Right lobe of liver (tissue), 6 donors: ENCODE measurements around the gene TNIP2. TPM values are rescaled to one million over a fixed set of nuclear protein-coding genes. Genes with fewer than 3 reads are reported as not detected.
"Not testable (repeated sequence)": the region's sequence is repeated elsewhere in the genome, so short reads cannot be mapped to it uniquely, and the experiment has no call there.

Experiments used
- ATAC-seq, 4 donors: fragments of 200-7000 bp; cut with Tn5 transposase; one replicate each; pipeline ENCODE4 v1.9.1; 2020; ENCODE audit warnings: mild to moderate bottlenecking in 4 of 4, moderate library complexity in 4 of 4
- DNase-seq, 3 donors: peaks; one replicate each; pipeline ENCODE4 v3.0.0-alpha.2; 2020
- H3K27ac ChIP-seq, 3 donors: fragments of 200-600 bp; one replicate each; pipeline ENCODE4 v1.8.0; 2022
- H3K27me3 ChIP-seq, 2 donors: fragments of 200-600 bp; one replicate each; pipeline ENCODE4 v1.8.0; 2022
- H3K36me3 ChIP-seq, 4 donors: fragments of 200-600 bp; sonication (generic) in 1 of 4; one replicate each; pipeline versions ENCODE4 v1.5.1 to v1.8.0; 2017 to 2022; ENCODE audit warnings: control low read depth in 1 of 4
- H3K4me1 ChIP-seq, 4 donors: fragments of 200-600 bp; sonication (generic) in 1 of 4; one replicate each; pipeline versions ENCODE4 v1.5.1 to v1.8.0; 2017 to 2022; ENCODE audit warnings: control low read depth in 1 of 4
- H3K4me3 ChIP-seq, 3 donors: fragments of 200-600 bp; one replicate each; pipeline ENCODE4 v1.8.0; 2022
- H3K9me3 ChIP-seq, 4 donors: fragments of 200-600 bp; sonication (generic) in 1 of 4; one replicate each; pipeline versions ENCODE4 v1.5.1 to v1.8.0; 2017 to 2022; ENCODE audit warnings: control low read depth in 1 of 4
- POLR2A ChIP-seq: fragments of 450-650 bp; IDR thresholded peaks from one replicate; pipeline ENCODE4 v1.6.1; 2017; ENCODE audit warnings: antibody characterized with exemption, mild to moderate bottlenecking
- WGBS: methylation state at CpG from one replicate; pipeline ENCODE4 v1.1.6; 2018; ENCODE audit warnings: low coverage, low lambda C conversion rate; ENCODE audit not compliant: insufficient coverage; ENCODE audit errors: missing lambda C conversion rate; 5-methylcytosine and 5-hydroxymethylcytosine counted together
- intact Hi-C, 2 donors: fragments of 100-400 bp; cut with DNase I; formaldehyde crosslinking; loops; one replicate each; pipeline versions ENCODE4 v1.11.2 to v1.14.1; 2022
- total RNA-seq, 6 experiments: library from RNA; depleted of rRNA in 2 of 6; stranded (reverse); fragments of >200 nt in 2 of 6; fragmentation: NEBNext Ultra II Directional in 3 of 6; extraction: Animal tissue kit (Norgen Biotek cat#: 25700) in 3 of 6; gene quantifications; one replicate each; pipeline versions ENCODE4 v1.1.0 to v1.2.4, GENCODE V29; 2016 to 2023
- TF ChIP-seq, protein P1 (sequence below), 4 donors: fragments of 200-600 bp in 3 of 4; fragments of 450-650 bp in 1 of 4; IDR thresholded peaks; one replicate each; pipeline versions ENCODE4 v1.5.1 to v1.8.0; 2016 to 2022; ENCODE audit warnings: antibody characterized with exemption in 4 of 4, mild to moderate bottlenecking in 2 of 4
- donor health status: DM: no; HTN: yes; CAD: no.
- donor health status: DM: no; HTN: no; CAD: no.
- donor health status: DM: no; HTN: no; CAD: no.
- donor health status: DM: no; HTN: yes; CAD: no.
- donor health status: DM: no; HTN: yes; CAD: no.

TNIP2 gene
- total RNA-seq, 6 experiments from 2014 or later = 9.7 to 40.6 (median 18.8) TPM

DNA sequence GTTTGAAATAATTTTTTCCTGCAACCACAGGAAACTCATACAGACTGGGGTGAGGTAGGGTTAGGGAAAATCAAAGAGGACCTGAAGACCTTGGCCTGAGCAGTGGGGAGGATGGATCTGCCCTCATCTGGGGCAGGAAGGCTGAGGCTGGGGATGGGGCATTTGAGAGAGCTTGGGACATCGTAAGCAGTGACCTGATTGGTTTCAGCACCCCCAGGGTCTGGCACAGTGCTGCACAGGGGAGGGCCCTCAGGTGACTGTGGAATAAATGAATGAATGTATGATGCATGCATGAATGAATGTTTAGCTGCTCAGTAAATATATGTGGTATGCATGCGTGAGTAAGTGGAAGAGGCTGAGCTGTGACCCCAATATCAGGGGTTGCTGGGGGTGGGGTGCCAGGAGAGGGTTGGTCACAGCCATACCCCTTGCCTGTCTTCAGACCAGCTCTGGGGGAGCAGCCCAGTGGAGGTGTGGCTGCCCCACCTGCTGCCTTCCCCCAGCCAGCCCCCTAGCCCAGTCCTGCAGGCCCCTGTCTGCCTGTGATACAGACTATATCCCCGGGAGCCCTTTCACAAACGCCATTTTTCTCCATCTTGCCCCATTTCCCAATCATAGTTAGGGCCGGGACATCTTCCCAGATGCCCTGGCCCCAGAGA is 11.0 kb upstream of the TNIP2 start:
- Histone ChIP-seq H3K9me3 (no peaks in the 10 kb centered on the region), H3K27me3 (no peaks in the 10 kb centered on the region), H3K4me3 (no peak overlapping the region), H3K4me1 (peaks cover 0 to 8% (median 0%) of the 10 kb centered on the region in 4 donors), H3K27ac (no peak overlapping the region), H3K36me3 (no peaks in the 10 kb centered on the region)
- WGBS = 85% methylated on average over 2 of the region's 5 CpGs
- no peak for DNase-seq
- intact Hi-C loops = loop anchor here in 1 of 2 donors (10.0 kb wide), 2 partner anchors 168 to 268 kb away; no protein-coding TSS in a partner anchor
- no peak for ATAC-seq
- no peak for TF ChIP-seq POLR2A
- TF ChIP-seq, protein P1, sequence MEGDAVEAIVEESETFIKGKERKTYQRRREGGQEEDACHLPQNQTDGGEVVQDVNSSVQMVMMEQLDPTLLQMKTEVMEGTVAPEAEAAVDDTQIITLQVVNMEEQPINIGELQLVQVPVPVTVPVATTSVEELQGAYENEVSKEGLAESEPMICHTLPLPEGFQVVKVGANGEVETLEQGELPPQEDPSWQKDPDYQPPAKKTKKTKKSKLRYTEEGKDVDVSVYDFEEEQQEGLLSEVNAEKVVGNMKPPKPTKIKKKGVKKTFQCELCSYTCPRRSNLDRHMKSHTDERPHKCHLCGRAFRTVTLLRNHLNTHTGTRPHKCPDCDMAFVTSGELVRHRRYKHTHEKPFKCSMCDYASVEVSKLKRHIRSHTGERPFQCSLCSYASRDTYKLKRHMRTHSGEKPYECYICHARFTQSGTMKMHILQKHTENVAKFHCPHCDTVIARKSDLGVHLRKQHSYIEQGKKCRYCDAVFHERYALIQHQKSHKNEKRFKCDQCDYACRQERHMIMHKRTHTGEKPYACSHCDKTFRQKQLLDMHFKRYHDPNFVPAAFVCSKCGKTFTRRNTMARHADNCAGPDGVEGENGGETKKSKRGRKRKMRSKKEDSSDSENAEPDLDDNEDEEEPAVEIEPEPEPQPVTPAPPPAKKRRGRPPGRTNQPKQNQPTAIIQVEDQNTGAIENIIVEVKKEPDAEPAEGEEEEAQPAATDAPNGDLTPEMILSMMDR (IDR thresholded peaks at IDR 0.05) = no peak

DNA sequence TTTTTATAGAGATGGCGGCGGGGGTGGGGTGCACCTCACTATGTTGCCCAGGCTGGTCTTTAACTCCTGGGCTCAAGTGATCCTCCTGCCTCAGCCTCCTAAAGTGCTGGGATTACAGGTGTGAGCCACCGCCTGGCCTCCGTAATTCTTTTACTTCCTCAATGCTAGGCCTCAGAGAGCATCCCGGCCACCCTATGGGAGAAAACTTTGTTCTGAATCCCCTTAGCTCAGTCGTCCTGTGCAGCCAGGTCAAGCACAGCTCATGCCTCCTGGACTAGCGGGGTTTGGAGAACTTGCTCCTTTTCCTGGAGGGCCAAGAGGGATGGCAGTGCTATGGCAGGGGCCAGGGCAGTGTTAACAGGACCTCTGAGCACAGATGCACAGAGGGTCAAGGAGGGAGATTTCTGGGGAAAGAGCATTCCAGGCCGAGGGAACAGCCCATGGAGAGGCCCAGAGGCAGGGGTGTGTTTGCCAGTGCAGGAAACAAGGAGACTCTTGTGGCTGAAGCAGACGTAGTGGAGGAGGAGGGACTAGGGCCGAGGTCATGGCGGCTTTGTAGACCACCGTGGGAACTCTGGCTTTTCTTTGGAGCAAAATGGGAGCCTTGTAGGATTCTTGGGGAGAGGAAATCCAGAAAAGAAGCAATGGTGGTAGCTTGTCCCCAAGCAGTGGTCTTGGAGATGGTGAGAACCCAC is 9.8 kb upstream of the TNIP2 start:
- no peaks in the 10 kb centered on the region for H3K9me3 ChIP-seq
- intact Hi-C loops = loop anchor here in 1 of 2 donors (10.0 kb wide), 2 partner anchors 169 to 269 kb away; no protein-coding TSS in a partner anchor
- H3K4me1 ChIP-seq = peaks cover 0 to 10% (median 0%) of the 10 kb centered on the region in 4 donors
- TF ChIP-seq, protein P1 (IDR thresholded peaks at IDR 0.05) = no peak
- no peak for TF ChIP-seq POLR2A
- DNase-seq = no peak
- H3K36me3 ChIP-seq = no peaks in the 10 kb centered on the region
- H3K4me3 ChIP-seq = no peak overlapping the region
- no peak overlapping the region for H3K27ac ChIP-seq
- no peak for ATAC-seq
- H3K27me3 ChIP-seq = no peaks in the 10 kb centered on the region
- WGBS = 94% methylated on average over 10 of the region's 12 CpGs

DNA sequence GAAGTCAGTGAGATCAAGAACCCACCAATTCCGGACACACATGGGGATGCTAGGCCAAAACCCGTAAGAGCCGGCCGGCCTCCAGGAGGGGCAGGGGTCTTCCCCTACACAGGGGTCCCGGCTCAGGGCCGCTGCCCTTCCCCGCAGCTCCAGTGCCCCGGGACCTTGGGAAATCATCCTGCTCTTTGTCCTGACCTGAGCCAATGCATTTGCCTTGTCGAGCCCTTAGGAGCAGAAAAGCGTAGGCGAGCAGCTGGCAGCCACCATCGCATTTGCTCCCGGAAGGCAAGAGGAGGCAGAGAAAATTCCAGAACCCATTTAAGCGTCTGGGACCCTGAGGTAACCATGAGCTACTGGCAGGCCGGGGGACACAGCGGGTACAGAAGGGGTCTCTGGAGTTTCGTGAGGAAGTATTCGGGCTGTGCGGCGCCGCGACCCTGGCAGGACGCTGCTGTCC is 7.4 kb upstream of the TNIP2 start:
- intact Hi-C loops = loop anchor here in 1 of 2 donors (10.0 kb wide), 2 partner anchors 171 to 271 kb away; no protein-coding TSS in a partner anchor
- DNase-seq (peak in 1 of 3 donors; percentile 75), ATAC-seq (peak; percentile 23 to 49 (median 35))
- Histone ChIP-seq H3K36me3 (no peaks in the 10 kb centered on the region), H3K4me3 (peak overlapping the region; percentile 42 to 57 (median 53)), H3K4me1 (peaks cover 0 to 17% (median 0%) of the 10 kb centered on the region in 4 donors), H3K9me3 (no peaks in the 10 kb centered on the region), H3K27ac (peak overlapping the region; percentile 49 to 81 (median 69)), H3K27me3 (no peaks in the 10 kb centered on the region)
- WGBS = 56% methylated on average over 6 of the region's 23 CpGs
- no peak for TF ChIP-seq POLR2A
- TF ChIP-seq, protein P1 (IDR thresholded peaks at IDR 0.05) = no peak

DNA sequence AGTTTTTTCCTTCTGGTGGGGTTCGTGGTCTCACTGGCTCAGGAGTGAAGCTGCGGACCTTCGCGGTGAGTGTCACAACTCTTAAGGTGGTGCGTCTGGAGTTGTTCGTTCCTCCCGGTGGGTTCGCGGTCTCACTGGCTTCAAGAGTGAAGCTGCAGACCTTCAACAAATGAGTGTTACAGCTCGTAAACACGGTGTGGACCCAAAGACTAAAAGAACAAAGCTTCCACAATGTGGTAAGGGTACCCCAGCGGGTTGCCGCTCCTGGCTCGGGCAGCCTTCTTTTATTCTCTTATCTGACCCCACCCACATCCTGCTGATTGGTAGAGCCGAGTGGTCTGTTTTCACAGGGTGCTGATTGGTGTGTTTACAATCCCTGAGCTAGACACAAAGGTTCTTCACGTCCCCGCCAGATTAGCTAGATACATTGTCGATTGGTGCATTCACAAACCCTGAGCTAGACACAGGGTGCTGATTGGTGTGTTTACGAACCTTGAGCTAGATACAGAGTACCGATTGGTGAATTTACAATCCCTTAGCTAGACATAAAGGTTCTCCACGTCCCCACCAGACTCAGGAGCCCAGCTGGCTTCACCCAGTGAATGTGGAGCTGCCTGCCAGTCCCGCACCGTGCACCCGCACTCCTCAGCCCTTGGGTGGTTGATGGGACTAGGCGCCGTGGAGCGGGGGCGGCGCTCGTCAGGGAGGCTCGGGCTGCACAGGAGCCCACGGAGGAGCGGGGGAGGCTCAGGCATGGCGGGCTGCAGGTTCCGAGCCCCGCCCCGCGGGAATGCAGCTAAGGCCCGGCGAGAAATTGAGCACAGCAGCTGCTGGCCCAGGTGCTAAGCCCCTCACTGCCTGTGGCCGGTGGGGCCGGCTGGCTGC is 6.6 kb upstream of the TNIP2 start:
- not testable (repeated sequence) for ATAC-seq, H3K27me3 ChIP-seq, H3K36me3 ChIP-seq, H3K4me3 ChIP-seq, DNase-seq, H3K27ac ChIP-seq, H3K9me3 ChIP-seq
- WGBS = 93% methylated on average over 9 of the region's 42 CpGs
- peaks cover 0 to 17% (median 0%) of the 10 kb centered on the region in 4 donors for H3K4me1 ChIP-seq
- intact Hi-C loops = loop anchor here in 1 of 2 donors (10.0 kb wide), 2 partner anchors 172 to 272 kb away; no protein-coding TSS in a partner anchor
